ENCODE results near the gene CCL14. TPM values are rescaled to one million over a fixed set of nuclear protein-coding genes. Genes with fewer than 3 reads are reported as not detected.

Gene CCL14
- total and polyA plus RNA-seq, 2 of the 8 experiments (the other 6 are each of a cell fraction or from before 2014, with no cell fraction given): not detected

GRCh38 chr17:36000732-36001109 is 14.2 kb upstream of the CCL14 start:
- no peak overlapping the region for H3K27ac ChIP-seq (ENCODE audit: low read depth, low read length)
- no peak overlapping the region for H2AFZ ChIP-seq (ENCODE audit: low read length)
- POLR2A ChIA-PET (ENCODE audit: partially characterized antibody): no interaction called here
- 0 out of 7 replicates have a peak, but pooled peaks cover 0 to 2% (median 0%) of the 10 kb centered on the region in 4 experiments for H3K4me1 ChIP-seq (replicated peaks in 1 of 4; ENCODE audit: control insufficient read depth in 3 of 4, insufficient read depth in 4 of 4, low read length in 3 of 4)
- H3K23ac ChIP-seq (ENCODE audit: insufficient read length): no peak overlapping the region
- H3K4me2 ChIP-seq (ENCODE audit: insufficient read depth in 1 of 2, low read depth in 2 of 2, low read length in 2 of 2): no peak overlapping the region
- no peak overlapping the region for H3K14ac ChIP-seq (ENCODE audit: insufficient read length)
- CTCF ChIA-PET (ENCODE audit: partially characterized antibody): interaction anchor here (1.2 to 1.8 kb wide), 3 partner anchors 11 to 152 kb away, joined by 3 to 5 read pairs (median 3); no protein-coding TSS in a partner anchor
- no peaks in the 10 kb centered on the region for H3K9me3 ChIP-seq (ENCODE audit: insufficient read depth in 2 of 2, low read depth in 1 of 2, low read length in 1 of 2)
- no peak overlapping the region for H2BK120ac ChIP-seq (replicated peaks; ENCODE audit: low read depth, low read length)
- H4K20me1 ChIP-seq (replicated peaks in 1 of 2; ENCODE audit: control insufficient read depth in 1 of 2, insufficient read depth in 2 of 2, low read length in 2 of 2): no peaks in the 10 kb centered on the region
- no peak for FAIRE-seq
- H3K4me3 ChIP-seq (ENCODE audit: extremely low read depth in 1 of 4, insufficient read depth in 2 of 4, low read depth in 3 of 4, low read length in 4 of 4): no peak overlapping the region
- H3K36me3 ChIP-seq (ENCODE audit: control insufficient read depth in 2 of 4, insufficient read depth in 4 of 4, low read length in 3 of 4): no peaks in the 10 kb centered on the region
- no peaks in the 10 kb centered on the region for H3K79me1 ChIP-seq (ENCODE audit: low read depth, low read length)
- H3K56ac ChIP-seq (replicated peaks; ENCODE audit: insufficient read length, low read depth, low read length): no peak overlapping the region
- no peak overlapping the region for H4K91ac ChIP-seq (replicated peaks; ENCODE audit: insufficient read length, low read length)
- H2AK5ac ChIP-seq (ENCODE audit: low read depth, low read length): no peak overlapping the region
- H2BK12ac ChIP-seq (ENCODE audit: low read depth, low read length): no peak overlapping the region
- no peaks in the 10 kb centered on the region for H3K27me3 ChIP-seq (replicated peaks in 1 of 4; ENCODE audit: control insufficient read depth in 3 of 4, extremely low read depth in 1 of 4, insufficient read depth in 3 of 4, low read length in 3 of 4)
- no peak overlapping the region for H3K9ac ChIP-seq (replicated peaks in 1 of 4; ENCODE audit: extremely low read depth in 1 of 4, low read depth in 3 of 4, low read length in 3 of 4)
- WGBS, 2 experiments (ENCODE audit: extremely low coverage in 1 of 2, insufficient coverage in 1 of 2, insufficient read length in 1 of 2, insufficient replicate concordance in 2 of 2, low coverage in 1 of 2, low lambda C conversion rate in 2 of 2, missing lambda C conversion rate in 1 of 2): 90% methylated on average over 6 of the region's 6 CpGs; no CpG with 5 or more reads in 1 of the 2 experiments
- H2BK20ac ChIP-seq (ENCODE audit: low read length): no peak overlapping the region
- no peak for DNase-seq (ENCODE audit: low read depth in 1 of 2, low spot score in 2 of 2)
- H4K8ac ChIP-seq (ENCODE audit: extremely low read depth, insufficient read depth, low read length): no peak overlapping the region
- no peak overlapping the region for H2BK5ac ChIP-seq (ENCODE audit: low read depth, low read length)
- H4K5ac ChIP-seq (ENCODE audit: insufficient read length, low read depth, low read length): no peak overlapping the region
- no peaks in the 10 kb centered on the region for H3K79me2 ChIP-seq (ENCODE audit: control insufficient read depth in 1 of 2, insufficient read depth in 2 of 2, low read length in 2 of 2)
- no peak overlapping the region for H3K18ac ChIP-seq (ENCODE audit: extremely low read depth, low read length)
- no peak for TF ChIP-seq ASH2L (IDR thresholded peaks at IDR 0.05; ENCODE audit: low read length)
- no peak for TF ChIP-seq KDM4A (IDR thresholded peaks at IDR 0.05; ENCODE audit: low read depth, low read length, severe bottlenecking)
- TF ChIP-seq SIN3A (conservative IDR thresholded peaks at IDR 0.05 in 1 of 2, IDR thresholded peaks at IDR 0.05 in 1 of 2; ENCODE audit: low read depth in 1 of 2, low read length in 2 of 2): no peak
- no peak for TF ChIP-seq TAF7 (optimal IDR thresholded peaks at IDR 0.05; ENCODE audit: borderline replicate concordance, low read depth, low read length)
- no peak for TF ChIP-seq NRF1 (IDR thresholded peaks at IDR 0.05; ENCODE audit: low read depth, low read length)
- TF ChIP-seq CBX5 (IDR thresholded peaks at IDR 0.05; ENCODE audit: low read depth, low read length): no peak
- TF ChIP-seq FOSL1 (IDR thresholded peaks at IDR 0.05; ENCODE audit: insufficient read depth, low read depth, low read length): no peak
- TF ChIP-seq RAD21 (IDR thresholded peaks at IDR 0.05 in 1 of 2, conservative IDR thresholded peaks at IDR 0.05 in 1 of 2; ENCODE audit: low read depth in 2 of 2, low read length in 2 of 2): no peak
- TF ChIP-seq KDM5A (IDR thresholded peaks at IDR 0.05; ENCODE audit: low read length): no peak
- TF ChIP-seq ATF3 (IDR thresholded peaks at IDR 0.05; ENCODE audit: insufficient read depth, low read depth, low read length): no peak
- TF ChIP-seq YY1 (IDR thresholded peaks at IDR 0.05; ENCODE audit: low read depth, low read length): no peak
- no peak for TF ChIP-seq E2F6 (IDR thresholded peaks at IDR 0.05)
- no peak for TF ChIP-seq RBBP5 (IDR thresholded peaks at IDR 0.05; ENCODE audit: borderline replicate concordance, low read depth, low read length)
- H3K4ac ChIP-seq (replicated peaks; ENCODE audit: insufficient read length, low read depth, low read length): no peak overlapping the region
- no peaks in the 10 kb centered on the region for H3K23me2 ChIP-seq (ENCODE audit: low read depth, low read length)
- no peak overlapping the region for H2BK15ac ChIP-seq (ENCODE audit: low read length)
